HepG2 (cell line): Measurements from ENCODE around the gene ANKRD11. TPM values are rescaled to one million over a fixed set of nuclear protein-coding genes. Genes with fewer than 3 reads are reported as not detected.

Experiments
- FOXK1 ChIP-seq: sonication (generic); formaldehyde crosslinking; IDR thresholded peaks from 2 replicates; pipeline ENCODE4 v1.4.0; 2020; ENCODE audit warnings: low read depth, missing genetic modification reagents, borderline replicate concordance
- HHEX ChIP-seq: IDR thresholded peaks from 2 replicates; pipeline ENCODE4 v1.6.1; 2016; ENCODE audit warnings: control low read depth
- MYC ChIP-seq: sonication (generic); formaldehyde crosslinking; IDR thresholded peaks from 2 replicates; pipeline ENCODE4 v1.9.0; 2021; ENCODE audit warnings: missing genetic modification reagents, borderline replicate concordance
- NCOR1 ChIP-seq: fragments of 200-600 bp; sonication (generic); IDR thresholded peaks from 2 replicates; pipeline ENCODE4 v1.7.0; 2017; ENCODE audit warnings: antibody characterized with exemption, low read length, borderline replicate concordance
- RFX3 ChIP-seq: IDR thresholded peaks from 2 replicates; pipeline ENCODE4 v1.6.1; 2016; ENCODE audit warnings: missing biosample characterization, missing genetic modification reagents
- RORA ChIP-seq: sonication (generic); formaldehyde crosslinking; IDR thresholded peaks from 2 replicates; pipeline ENCODE4 v1.5.0; 2020; ENCODE audit warnings: mild to moderate bottlenecking, missing genetic modification reagents, moderate library complexity
- SRSF4 ChIP-seq: fragments of 200-400 bp; formaldehyde crosslinking; IDR thresholded peaks from one replicate; pipeline ENCODE4 v1.6.1; 2018; ENCODE audit warnings: mild to moderate bottlenecking, low read depth, low read length, moderate library complexity; ENCODE audit not compliant: poor library complexity, severe bottlenecking
- STAT6 ChIP-seq: sonication (generic); formaldehyde crosslinking; IDR thresholded peaks from 2 replicates; pipeline ENCODE4 v1.4.0; 2020; ENCODE audit warnings: missing genetic modification reagents, mild to moderate bottlenecking, borderline replicate concordance
- TCF7 ChIP-seq: sonication (generic); IDR thresholded peaks from 2 replicates; pipeline ENCODE4 v1.6.1; 2016; ENCODE audit warnings: antibody characterized with exemption, low read depth
- U2AF2 ChIP-seq: fragments of 200-400 bp; formaldehyde crosslinking; IDR thresholded peaks from 2 replicates; pipeline ENCODE4 v1.6.1; 2017; ENCODE audit warnings: low read depth, mild to moderate bottlenecking, low read length
- WIZ ChIP-seq: sonication (generic); formaldehyde crosslinking; IDR thresholded peaks from 2 replicates; pipeline ENCODE4 v1.5.1; 2020; ENCODE audit warnings: mild to moderate bottlenecking, missing genetic modification reagents
- YEATS2 ChIP-seq: sonication (generic); formaldehyde crosslinking; IDR thresholded peaks from 2 replicates; pipeline ENCODE4 v1.4.0; 2020; ENCODE audit warnings: missing genetic modification reagents, borderline replicate concordance
- ZBTB20 ChIP-seq: sonication (generic); formaldehyde crosslinking; IDR thresholded peaks from 2 replicates; pipeline ENCODE4 v1.8.1; 2023; ENCODE audit warnings: missing genetic modification reagents, low read depth, mild to moderate bottlenecking, borderline replicate concordance
- ZNF18 ChIP-seq: sonication (generic); formaldehyde crosslinking; IDR thresholded peaks from 2 replicates; pipeline ENCODE4 v1.8.0; 2022; ENCODE audit warnings: mild to moderate bottlenecking, missing genetic modification reagents; ENCODE audit not compliant: insufficient replicate concordance
- ZNF431 ChIP-seq: sonication (generic); formaldehyde crosslinking; IDR thresholded peaks from 2 replicates; pipeline ENCODE4 v1.9.0; 2022; ENCODE audit warnings: missing genetic modification reagents, low read depth, mild to moderate bottlenecking, borderline replicate concordance
- polyA plus RNA-seq, 8 experiments: library from polyadenylated mRNA; depleted of rRNA in 3 of 8; stranded (reverse) in 7 of 8; unstranded in 1 of 8; fragments of >200 nt; fragmentation: Illumina TruSeq in 4 of 8; extraction: Trizol in 4 of 8; gene quantifications; 2 replicates each; pipeline versions ENCODE4 v1.2.1 to v1.2.3, GENCODE V29; 2011 to 2016; ENCODE audit warnings: low read depth in 4 of 8, missing spikeins in 1 of 8, mixed read lengths in 1 of 8; ENCODE audit not compliant: insufficient read depth in 1 of 8
- total RNA-seq, 5 experiments: library from RNA; depleted of rRNA; stranded (reverse); fragments of >200 nt; fragmentation: Illumina TruSeq; extraction: Trizol; gene quantifications; 2 replicates each; pipeline ENCODE4 v1.2.3, GENCODE V29; 2016; ENCODE audit warnings: low read depth in 1 of 5
- TF ChIP-seq, protein P1 (sequence below): sonication (generic); formaldehyde crosslinking; IDR thresholded peaks from 2 replicates; pipeline ENCODE4 v1.8.0; 2022; ENCODE audit warnings: missing genetic modification reagents, mild to moderate bottlenecking, inconsistent platforms, borderline replicate concordance
- TF ChIP-seq, protein P2 (sequence below): IDR thresholded peaks from 2 replicates; pipeline ENCODE4 v1.4.0; 2020; ENCODE audit warnings: mild to moderate bottlenecking, missing genetic modification reagents

ANKRD11 gene
- total and polyA plus RNA-seq, 2 of the 13 experiments (the other 11 are each of a cell fraction or from before 2014, with no cell fraction given): 21.4 to 38.4 TPM

- TF ChIP-seq ZNF18 (CRISPR knock-in tag): peak; percentile 12
- TF ChIP-seq NCOR1: peak; percentile 95; the same call in 1 of the 2 replicates
- TF ChIP-seq U2AF2: no peak
- peak; percentile 92; the same call in 1 of the 2 replicates for TF ChIP-seq FOXK1 (CRISPR knock-in tag)
- TF ChIP-seq, protein P1, sequence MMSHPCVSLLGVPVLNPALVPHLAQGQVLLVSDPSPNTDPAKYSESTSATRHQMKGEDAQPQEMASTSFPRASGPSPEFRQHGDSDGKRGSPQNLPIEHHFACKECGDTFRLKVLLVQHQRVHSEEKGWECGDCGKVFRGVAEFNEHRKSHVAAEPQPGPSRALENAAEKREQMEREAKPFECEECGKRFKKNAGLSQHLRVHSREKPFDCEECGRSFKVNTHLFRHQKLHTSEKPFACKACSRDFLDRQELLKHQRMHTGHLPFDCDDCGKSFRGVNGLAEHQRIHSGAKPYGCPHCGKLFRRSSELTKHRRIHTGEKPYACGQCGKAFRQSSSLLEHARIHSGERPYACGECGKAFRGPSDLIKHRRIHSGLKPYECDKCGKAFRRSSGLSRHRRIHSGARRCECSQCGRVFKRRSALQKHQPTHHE: peak; percentile 91
- peak; percentile 98 for TF ChIP-seq STAT6
- TF ChIP-seq WIZ: 0 out of 2 replicates have a peak, but pooled peaks have one; percentile 64
- no peak for TF ChIP-seq RORA
- TF ChIP-seq, protein P2, sequence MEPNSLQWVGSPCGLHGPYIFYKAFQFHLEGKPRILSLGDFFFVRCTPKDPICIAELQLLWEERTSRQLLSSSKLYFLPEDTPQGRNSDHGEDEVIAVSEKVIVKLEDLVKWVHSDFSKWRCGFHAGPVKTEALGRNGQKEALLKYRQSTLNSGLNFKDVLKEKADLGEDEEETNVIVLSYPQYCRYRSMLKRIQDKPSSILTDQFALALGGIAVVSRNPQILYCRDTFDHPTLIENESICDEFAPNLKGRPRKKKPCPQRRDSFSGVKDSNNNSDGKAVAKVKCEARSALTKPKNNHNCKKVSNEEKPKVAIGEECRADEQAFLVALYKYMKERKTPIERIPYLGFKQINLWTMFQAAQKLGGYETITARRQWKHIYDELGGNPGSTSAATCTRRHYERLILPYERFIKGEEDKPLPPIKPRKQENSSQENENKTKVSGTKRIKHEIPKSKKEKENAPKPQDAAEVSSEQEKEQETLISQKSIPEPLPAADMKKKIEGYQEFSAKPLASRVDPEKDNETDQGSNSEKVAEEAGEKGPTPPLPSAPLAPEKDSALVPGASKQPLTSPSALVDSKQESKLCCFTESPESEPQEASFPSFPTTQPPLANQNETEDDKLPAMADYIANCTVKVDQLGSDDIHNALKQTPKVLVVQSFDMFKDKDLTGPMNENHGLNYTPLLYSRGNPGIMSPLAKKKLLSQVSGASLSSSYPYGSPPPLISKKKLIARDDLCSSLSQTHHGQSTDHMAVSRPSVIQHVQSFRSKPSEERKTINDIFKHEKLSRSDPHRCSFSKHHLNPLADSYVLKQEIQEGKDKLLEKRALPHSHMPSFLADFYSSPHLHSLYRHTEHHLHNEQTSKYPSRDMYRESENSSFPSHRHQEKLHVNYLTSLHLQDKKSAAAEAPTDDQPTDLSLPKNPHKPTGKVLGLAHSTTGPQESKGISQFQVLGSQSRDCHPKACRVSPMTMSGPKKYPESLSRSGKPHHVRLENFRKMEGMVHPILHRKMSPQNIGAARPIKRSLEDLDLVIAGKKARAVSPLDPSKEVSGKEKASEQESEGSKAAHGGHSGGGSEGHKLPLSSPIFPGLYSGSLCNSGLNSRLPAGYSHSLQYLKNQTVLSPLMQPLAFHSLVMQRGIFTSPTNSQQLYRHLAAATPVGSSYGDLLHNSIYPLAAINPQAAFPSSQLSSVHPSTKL (CRISPR knock-in tag): peak; percentile 100
- peak; percentile 97 for TF ChIP-seq ZBTB20 (CRISPR knock-in tag)
- peak; percentile 90; the same call in 1 of the 2 replicates for TF ChIP-seq YEATS2 (CRISPR knock-in tag)
- peak; percentile 98 for TF ChIP-seq TCF7
- TF ChIP-seq RFX3 (CRISPR knock-in tag): 0 out of 2 replicates have a peak, but pooled peaks have one; percentile 17
- peak; percentile 98 for TF ChIP-seq MYC
- TF ChIP-seq HHEX (CRISPR knock-in tag): peak; percentile 72; the same call in 1 of the 2 replicates
- TF ChIP-seq ZNF431: peak; percentile 90; the same call in 1 of the 2 replicates
- TF ChIP-seq SRSF4: no peak
Observed at GRCh38 chr16:89395150-89396142, 94.9 kb downstream of the ANKRD11 start (continued).
